GM12878 (cell line): Measurements from ENCODE around the gene GUCY2D.

Experiments used
- BACH1 ChIP-seq: fragments of 450-650 bp; IDR thresholded peaks from 2 replicates; pipeline ENCODE4 v1.6.1; 2017; ENCODE audit warnings: mild to moderate bottlenecking, borderline replicate concordance
- EGR1 ChIP-seq, 2 experiments: IDR thresholded peaks; 1 replicate in 1 of 2; 2 replicates in 1 of 2; pipeline ENCODE4 v1.6.1; 2011 to 2012; ENCODE audit warnings: low read depth in 2 of 2, low read length in 2 of 2, borderline replicate concordance in 1 of 2, mild to moderate bottlenecking in 1 of 2, moderate library complexity in 1 of 2
- HDAC2 ChIP-seq: fragments of 200-600 bp; sonication (generic); IDR thresholded peaks from 2 replicates; pipeline ENCODE4 v1.6.1; 2017
- NFIC ChIP-seq: IDR thresholded peaks from 2 replicates; pipeline ENCODE4 v1.6.1; 2012; ENCODE audit warnings: low read depth, mild to moderate bottlenecking, inconsistent platforms, low read length, moderate library complexity
- POLR2A ChIP-seq: IDR thresholded peaks from 2 replicates; pipeline ENCODE4 v1.6.1; 2011; ENCODE audit warnings: low read depth, mild to moderate bottlenecking, low read length
- POLR2AphosphoS2 ChIP-seq: IDR thresholded peaks from 2 replicates; pipeline ENCODE4 v1.6.1; 2011; ENCODE audit warnings: low read depth, mild to moderate bottlenecking, low read length, improper control_type of control experiment, moderate library complexity
- TF ChIP-seq, protein P1 (sequence below), 3 experiments: IDR thresholded peaks in 2 of 3; conservative IDR thresholded peaks in 1 of 3; 2 replicates each; pipeline ENCODE4 v1.5.1; 2011; ENCODE audit warnings: low read depth in 3 of 3, low read length in 3 of 3, mild to moderate bottlenecking in 3 of 3, control low read depth in 2 of 3, moderate library complexity in 2 of 3, inconsistent platforms in 1 of 3, mixed read lengths in 1 of 3; ENCODE audit not compliant: control insufficient read depth in 2 of 3, insufficient read depth in 1 of 3; ENCODE audit errors: extremely low read depth in 1 of 3
- TF ChIP-seq, protein P2 (sequence below): fragments of 150-350 bp; IDR thresholded peaks from 2 replicates; pipeline ENCODE4 v1.6.1; 2016; ENCODE audit warnings: low read depth, low read length
- TF ChIP-seq, protein P3 (sequence below): fragments of 450-650 bp; IDR thresholded peaks from 2 replicates; pipeline ENCODE4 v1.6.1; 2016; ENCODE audit warnings: mild to moderate bottlenecking

DNA sequence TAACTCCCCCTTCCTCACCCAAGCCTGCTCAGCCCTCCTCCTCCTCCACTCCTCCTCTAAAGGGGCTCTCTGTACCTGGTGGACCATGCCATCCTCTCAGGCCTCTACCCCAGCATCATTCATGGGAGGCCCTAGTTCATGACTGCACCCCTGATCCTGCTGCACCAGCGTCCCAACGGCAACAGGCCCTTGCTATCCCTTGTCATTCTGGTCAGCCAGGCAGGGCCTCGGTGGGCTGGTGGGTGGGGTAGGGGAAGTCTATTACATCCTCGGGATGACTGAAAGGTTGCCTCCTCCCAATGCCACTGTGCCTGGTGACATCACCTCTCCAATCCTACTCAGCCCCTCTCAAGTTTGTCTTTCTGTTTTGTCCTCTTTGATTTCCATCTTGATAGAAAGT is 65.4 kb downstream of the GUCY2D start:
- TF ChIP-seq, protein P1, sequence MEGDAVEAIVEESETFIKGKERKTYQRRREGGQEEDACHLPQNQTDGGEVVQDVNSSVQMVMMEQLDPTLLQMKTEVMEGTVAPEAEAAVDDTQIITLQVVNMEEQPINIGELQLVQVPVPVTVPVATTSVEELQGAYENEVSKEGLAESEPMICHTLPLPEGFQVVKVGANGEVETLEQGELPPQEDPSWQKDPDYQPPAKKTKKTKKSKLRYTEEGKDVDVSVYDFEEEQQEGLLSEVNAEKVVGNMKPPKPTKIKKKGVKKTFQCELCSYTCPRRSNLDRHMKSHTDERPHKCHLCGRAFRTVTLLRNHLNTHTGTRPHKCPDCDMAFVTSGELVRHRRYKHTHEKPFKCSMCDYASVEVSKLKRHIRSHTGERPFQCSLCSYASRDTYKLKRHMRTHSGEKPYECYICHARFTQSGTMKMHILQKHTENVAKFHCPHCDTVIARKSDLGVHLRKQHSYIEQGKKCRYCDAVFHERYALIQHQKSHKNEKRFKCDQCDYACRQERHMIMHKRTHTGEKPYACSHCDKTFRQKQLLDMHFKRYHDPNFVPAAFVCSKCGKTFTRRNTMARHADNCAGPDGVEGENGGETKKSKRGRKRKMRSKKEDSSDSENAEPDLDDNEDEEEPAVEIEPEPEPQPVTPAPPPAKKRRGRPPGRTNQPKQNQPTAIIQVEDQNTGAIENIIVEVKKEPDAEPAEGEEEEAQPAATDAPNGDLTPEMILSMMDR (IDR thresholded peaks at IDR 0.05 in 2 of 3, conservative IDR thresholded peaks at IDR 0.05 in 1 of 3; ENCODE audit: control insufficient read depth in 2 of 3, extremely low read depth in 1 of 3, insufficient read depth in 1 of 3, low read depth in 3 of 3, low read length in 3 of 3), result no peak
- TF ChIP-seq EGR1 (IDR thresholded peaks at IDR 0.05; ENCODE audit: borderline replicate concordance in 1 of 2, low read depth in 2 of 2, low read length in 2 of 2) (no peak), NFIC (no peak), POLR2AphosphoS2 (no peak), HDAC2 (no peak), POLR2A (no peak), BACH1 (no peak)
- TF ChIP-seq, protein P2, sequence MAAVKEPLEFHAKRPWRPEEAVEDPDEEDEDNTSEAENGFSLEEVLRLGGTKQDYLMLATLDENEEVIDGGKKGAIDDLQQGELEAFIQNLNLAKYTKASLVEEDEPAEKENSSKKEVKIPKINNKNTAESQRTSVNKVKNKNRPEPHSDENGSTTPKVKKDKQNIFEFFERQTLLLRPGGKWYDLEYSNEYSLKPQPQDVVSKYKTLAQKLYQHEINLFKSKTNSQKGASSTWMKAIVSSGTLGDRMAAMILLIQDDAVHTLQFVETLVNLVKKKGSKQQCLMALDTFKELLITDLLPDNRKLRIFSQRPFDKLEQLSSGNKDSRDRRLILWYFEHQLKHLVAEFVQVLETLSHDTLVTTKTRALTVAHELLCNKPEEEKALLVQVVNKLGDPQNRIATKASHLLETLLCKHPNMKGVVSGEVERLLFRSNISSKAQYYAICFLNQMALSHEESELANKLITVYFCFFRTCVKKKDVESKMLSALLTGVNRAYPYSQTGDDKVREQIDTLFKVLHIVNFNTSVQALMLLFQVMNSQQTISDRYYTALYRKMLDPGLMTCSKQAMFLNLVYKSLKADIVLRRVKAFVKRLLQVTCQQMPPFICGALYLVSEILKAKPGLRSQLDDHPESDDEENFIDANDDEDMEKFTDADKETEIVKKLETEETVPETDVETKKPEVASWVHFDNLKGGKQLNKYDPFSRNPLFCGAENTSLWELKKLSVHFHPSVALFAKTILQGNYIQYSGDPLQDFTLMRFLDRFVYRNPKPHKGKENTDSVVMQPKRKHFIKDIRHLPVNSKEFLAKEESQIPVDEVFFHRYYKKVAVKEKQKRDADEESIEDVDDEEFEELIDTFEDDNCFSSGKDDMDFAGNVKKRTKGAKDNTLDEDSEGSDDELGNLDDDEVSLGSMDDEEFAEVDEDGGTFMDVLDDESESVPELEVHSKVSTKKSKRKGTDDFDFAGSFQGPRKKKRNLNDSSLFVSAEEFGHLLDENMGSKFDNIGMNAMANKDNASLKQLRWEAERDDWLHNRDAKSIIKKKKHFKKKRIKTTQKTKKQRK, result no peak
- TF ChIP-seq, protein P3, sequence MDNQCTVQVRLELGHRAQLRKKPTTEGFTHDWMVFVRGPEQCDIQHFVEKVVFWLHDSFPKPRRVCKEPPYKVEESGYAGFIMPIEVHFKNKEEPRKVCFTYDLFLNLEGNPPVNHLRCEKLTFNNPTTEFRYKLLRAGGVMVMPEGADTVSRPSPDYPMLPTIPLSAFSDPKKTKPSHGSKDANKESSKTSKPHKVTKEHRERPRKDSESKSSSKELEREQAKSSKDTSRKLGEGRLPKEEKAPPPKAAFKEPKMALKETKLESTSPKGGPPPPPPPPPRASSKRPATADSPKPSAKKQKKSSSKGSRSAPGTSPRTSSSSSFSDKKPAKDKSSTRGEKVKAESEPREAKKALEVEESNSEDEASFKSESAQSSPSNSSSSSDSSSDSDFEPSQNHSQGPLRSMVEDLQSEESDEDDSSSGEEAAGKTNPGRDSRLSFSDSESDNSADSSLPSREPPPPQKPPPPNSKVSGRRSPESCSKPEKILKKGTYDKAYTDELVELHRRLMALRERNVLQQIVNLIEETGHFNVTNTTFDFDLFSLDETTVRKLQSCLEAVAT, result no peak
